Common myeloid progenitor, CD34-positive (primary cell): ENCODE data around the gene PLXDC1.

Experiments used
- CTCF ChIA-PET: fragments of 350-600 bp; sonication (Branson Sonifier 250); formaldehyde crosslinking; loops from one replicate; lab custom pipeline; 2021; ENCODE audit warnings: antibody characterized with exemption; lab: Charles Lee
- POLR2A ChIA-PET: fragments of 350-600 bp; sonication (Branson Sonifier 250); formaldehyde crosslinking; loops from one replicate; lab custom pipeline; 2021; ENCODE audit warnings: antibody characterized with exemption; lab: Charles Lee
- DNase-seq, 3 donors: peaks; one replicate each; pipeline versions ENCODE4 v3.0.0 to v3.0.0-alpha.2; 2013
- H3K27ac ChIP-seq, 2 experiments: 1 replicate in 1 of 2; 2 replicates in 1 of 2; pipeline ENCODE4 v1.7.0; 2013; ENCODE audit warnings: inconsistent platforms in 2 of 2, low read length in 2 of 2, mild to moderate bottlenecking in 2 of 2, low read depth in 1 of 2, moderate library complexity in 1 of 2; ENCODE audit not compliant: severe bottlenecking in 2 of 2, insufficient read depth in 1 of 2, poor library complexity in 1 of 2
- H3K27me3 ChIP-seq, 5 experiments: replicated peaks in 2 of 5; 1 replicate in 3 of 5; 2 replicates in 2 of 5; pipeline versions ENCODE4 v1.6.1 to v1.7.0; 2013; ENCODE audit warnings: low read length in 4 of 5, mild to moderate bottlenecking in 2 of 5, moderate library complexity in 2 of 5, inconsistent platforms in 1 of 5; ENCODE audit not compliant: insufficient read depth in 5 of 5, control insufficient read depth in 4 of 5
- H3K36me3 ChIP-seq, 4 experiments: 1 replicate in 2 of 4; 2 replicates in 2 of 4; pipeline versions ENCODE4 v1.6.1 to v1.7.0; 2013; ENCODE audit warnings: low read length in 3 of 4, control low read depth in 1 of 4, mild to moderate bottlenecking in 1 of 4; ENCODE audit not compliant: control insufficient read depth in 4 of 4, insufficient read depth in 4 of 4
- H3K4me1 ChIP-seq, 4 experiments: 1 replicate in 3 of 4; 2 replicates in 1 of 4; pipeline versions ENCODE4 v1.6.1 to v1.7.1; 2013; ENCODE audit warnings: low read length in 3 of 4, mild to moderate bottlenecking in 3 of 4, control low read depth in 1 of 4, inconsistent platforms in 1 of 4, moderate library complexity in 1 of 4; ENCODE audit not compliant: control insufficient read depth in 4 of 4, insufficient read depth in 4 of 4; ENCODE audit errors: control extremely low read depth in 1 of 4
- H3K4me3 ChIP-seq, 7 experiments: 1 replicate in 4 of 7; 2 replicates in 3 of 7; pipeline versions ENCODE4 v1.5.1 to v1.7.0; 2013; ENCODE audit warnings: mild to moderate bottlenecking in 7 of 7, low read length in 6 of 7, moderate library complexity in 6 of 7, inconsistent platforms in 2 of 7, low read depth in 2 of 7, control low read depth in 1 of 7; ENCODE audit not compliant: insufficient read depth in 4 of 7, control insufficient read depth in 1 of 7; ENCODE audit errors: extremely low read depth in 1 of 7
- H3K9me3 ChIP-seq, 5 experiments: 1 replicate in 4 of 5; 2 replicates in 1 of 5; pipeline versions ENCODE4 v1.6.1 to v1.7.1; 2013; ENCODE audit warnings: low read length in 4 of 5, mild to moderate bottlenecking in 2 of 5, inconsistent platforms in 1 of 5, low read depth in 1 of 5, moderate library complexity in 1 of 5; ENCODE audit not compliant: control insufficient read depth in 4 of 5, insufficient read depth in 2 of 5; ENCODE audit errors: control extremely low read depth in 1 of 5
- WGBS: methylation state at CpG from one replicate; pipeline ENCODE4 v1.1.5; 2013; ENCODE audit not compliant: insufficient coverage; 5-methylcytosine and 5-hydroxymethylcytosine counted together

Gene PLXDC1

DNA sequence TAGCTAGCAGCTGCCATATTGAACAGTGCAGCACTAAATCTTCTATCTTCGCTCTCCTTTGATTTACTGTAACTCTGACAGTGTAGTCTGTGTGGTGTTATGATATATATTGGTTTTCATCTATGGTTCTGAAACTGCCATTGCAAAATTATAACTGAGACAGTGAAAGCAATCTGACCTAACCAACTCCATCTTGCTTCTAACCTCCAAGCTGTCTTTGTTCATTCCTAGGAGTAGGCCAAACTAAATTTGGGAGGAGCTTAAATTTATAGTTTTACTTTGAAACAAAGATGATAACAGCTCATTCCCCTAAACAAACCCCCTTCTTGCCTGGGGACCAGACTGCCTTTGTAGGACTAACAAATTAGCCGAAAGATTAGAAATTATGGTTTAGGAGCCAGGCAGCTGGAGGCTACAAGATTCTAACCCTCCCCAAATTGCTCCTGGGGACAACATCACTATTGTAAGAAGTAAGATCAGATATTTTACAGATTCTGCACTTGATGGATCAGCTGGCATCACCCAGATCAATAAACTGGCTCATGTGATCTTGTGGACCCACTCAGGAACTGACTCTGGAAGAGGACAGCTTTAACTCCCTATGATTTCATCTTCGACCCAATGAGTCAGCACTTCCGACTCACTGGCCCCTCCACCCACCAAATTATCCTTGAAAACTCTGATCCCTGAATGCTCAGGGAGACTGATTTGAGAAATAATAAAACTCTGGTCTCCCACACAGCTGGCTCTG, 137.2 kb downstream of the PLXDC1 start:
- no peak overlapping the region for H3K27ac ChIP-seq
- peaks cover 0 to 35% (median 11%) of the 10 kb centered on the region in 4 experiments for H3K4me1 ChIP-seq
- H3K9me3 ChIP-seq: no peaks in the 10 kb centered on the region
- DNase-seq: no peak
- 95% methylated on average over 3 of the region's 4 CpGs for WGBS
- H3K27me3 ChIP-seq: no peaks in the 10 kb centered on the region
- POLR2A ChIA-PET: no interaction called here
- H3K36me3 ChIP-seq: no peaks in the 10 kb centered on the region
- CTCF ChIA-PET: interaction anchor here (1.0 kb wide), 1 partner anchor 42 kb away, joined by 3 read pairs; no protein-coding TSS in a partner anchor
- no peak overlapping the region for H3K4me3 ChIP-seq
